Liver (tissue), 9 donors: ENCODE results near the gene TLX3. TPM values are rescaled to one million over a fixed set of nuclear protein-coding genes. Genes with fewer than 3 reads are reported as not detected.

Experiments
- DNase-seq: peaks from one replicate; pipeline ENCODE4 v3.0.0-alpha.2; 2017; ENCODE audit warnings: low spot score
- H3K27ac ChIP-seq, 2 donors: one replicate each; pipeline ENCODE4 v1.7.0; 2013; ENCODE audit warnings: inconsistent platforms in 2 of 2, low read length in 2 of 2, control low read depth in 1 of 2, low read depth in 1 of 2, mild to moderate bottlenecking in 1 of 2
- H3K27me3 ChIP-seq, 4 donors: one replicate each; pipeline versions ENCODE4 v1.6.1 to v1.7.0; 2013; ENCODE audit warnings: low read length in 3 of 4, inconsistent platforms in 1 of 4, mild to moderate bottlenecking in 1 of 4, moderate library complexity in 1 of 4; ENCODE audit not compliant: control insufficient read depth in 4 of 4, insufficient read depth in 4 of 4
- H3K36me3 ChIP-seq, 4 donors: one replicate each; pipeline versions ENCODE4 v1.6.1 to v1.7.0; 2013; ENCODE audit warnings: low read length in 3 of 4, mild to moderate bottlenecking in 3 of 4, low read depth in 1 of 4, moderate library complexity in 1 of 4; ENCODE audit not compliant: control insufficient read depth in 4 of 4, insufficient read depth in 3 of 4
- H3K4me1 ChIP-seq, 4 donors: one replicate each; pipeline versions ENCODE4 v1.6.1 to v1.7.0; 2013; ENCODE audit warnings: low read length in 3 of 4, mild to moderate bottlenecking in 3 of 4, moderate library complexity in 1 of 4; ENCODE audit not compliant: control insufficient read depth in 4 of 4, insufficient read depth in 4 of 4
- H3K4me3 ChIP-seq, 3 donors: one replicate each; pipeline versions ENCODE4 v1.6.1 to v1.7.0; 2013; ENCODE audit warnings: low read length in 3 of 3, control low read depth in 1 of 3, low read depth in 1 of 3, mild to moderate bottlenecking in 1 of 3
- H3K9ac ChIP-seq, 2 donors: one replicate each; pipeline ENCODE4 v1.7.0; 2013; ENCODE audit warnings: low read length in 2 of 2, mild to moderate bottlenecking in 2 of 2, moderate library complexity in 2 of 2, control low read depth in 1 of 2, low read depth in 1 of 2
- H3K9me3 ChIP-seq, 4 donors: one replicate each; pipeline versions ENCODE4 v1.6.1 to v1.7.0; 2013; ENCODE audit warnings: low read length in 3 of 4; ENCODE audit not compliant: control insufficient read depth in 4 of 4
- ATF3 ChIP-seq: IDR thresholded peaks from 2 replicates; pipeline ENCODE4 v1.6.1; 2016; ENCODE audit warnings: antibody characterized with exemption
- CTCF ChIP-seq: fragments of 150-350 bp; IDR thresholded peaks from 2 replicates; pipeline ENCODE4 v1.5.1; 2017; ENCODE audit warnings: improper control_type of control experiment, low read depth, low read length; ENCODE audit not compliant: missing input control
- FOXA1 ChIP-seq: IDR thresholded peaks from 2 replicates; pipeline ENCODE4 v1.6.1; 2016; ENCODE audit warnings: antibody characterized with exemption
- FOXA2 ChIP-seq: IDR thresholded peaks from 2 replicates; pipeline ENCODE4 v1.6.1; 2016; ENCODE audit warnings: antibody characterized with exemption
- GABPA ChIP-seq, 2 donors: IDR thresholded peaks in 1 of 2; conservative IDR thresholded peaks in 1 of 2; 2 replicates each; pipeline ENCODE4 v1.6.1; 2016; ENCODE audit warnings: antibody characterized with exemption in 2 of 2, mild to moderate bottlenecking in 1 of 2, moderate library complexity in 1 of 2
- HNF4A ChIP-seq, 2 donors: conservative IDR thresholded peaks; 2 replicates each; pipeline ENCODE4 v1.6.1; 2016; ENCODE audit warnings: antibody characterized with exemption in 2 of 2, mild to moderate bottlenecking in 2 of 2
- JUND ChIP-seq, 2 donors: IDR thresholded peaks; 2 replicates each; pipeline ENCODE4 v1.6.1; 2016; ENCODE audit warnings: antibody characterized with exemption in 2 of 2
- MAX ChIP-seq: IDR thresholded peaks from 2 replicates; pipeline ENCODE4 v1.6.1; 2016; ENCODE audit warnings: antibody characterized with exemption
- NR2F2 ChIP-seq: IDR thresholded peaks from 2 replicates; pipeline ENCODE4 v1.6.1; 2016; ENCODE audit warnings: antibody characterized with exemption
- RAD21 ChIP-seq, 2 donors: IDR thresholded peaks; 2 replicates each; pipeline ENCODE4 v1.6.1; 2016; ENCODE audit warnings: antibody characterized with exemption in 2 of 2, mild to moderate bottlenecking in 2 of 2
- REST ChIP-seq: IDR thresholded peaks from 2 replicates; pipeline ENCODE4 v1.6.1; 2016; ENCODE audit warnings: antibody characterized with exemption, mild to moderate bottlenecking
- RXRA ChIP-seq, 2 donors: IDR thresholded peaks; 2 replicates each; pipeline ENCODE4 v1.6.1; 2017 to 2018; ENCODE audit warnings: antibody characterized with exemption in 2 of 2, mild to moderate bottlenecking in 1 of 2
- SP1 ChIP-seq: IDR thresholded peaks from 2 replicates; pipeline ENCODE4 v1.6.1; 2018; ENCODE audit warnings: antibody characterized with exemption, mild to moderate bottlenecking
- TAF1 ChIP-seq: conservative IDR thresholded peaks from 2 replicates; pipeline ENCODE4 v1.6.1; 2016; ENCODE audit warnings: antibody characterized with exemption, mild to moderate bottlenecking
- YY1 ChIP-seq: IDR thresholded peaks from 2 replicates; pipeline ENCODE4 v1.6.1; 2016; ENCODE audit warnings: antibody characterized with exemption, mild to moderate bottlenecking
- ZBTB33 ChIP-seq: IDR thresholded peaks from 2 replicates; pipeline ENCODE4 v1.6.1; 2016; ENCODE audit warnings: antibody characterized with exemption
- WGBS: extraction: QIAGEN DNeasy Blood & Tissue Kit; methylation state at CpG from one replicate; pipeline ENCODE4 v1.1.7; 2013; 5-methylcytosine and 5-hydroxymethylcytosine counted together
- polyA plus RNA-seq, 2 donors: library from polyadenylated mRNA; stranded (reverse) in 1 of 2; unstranded in 1 of 2; fragments of 200-250 nt in 1 of 2; fragments of >200 nt in 1 of 2; fragmentation: Nextera tagmentation in 1 of 2; extraction: Ambion mirVana in 1 of 2; gene quantifications; one replicate each; pipeline versions ENCODE4 v1.2.1 to v1.2.3, GENCODE V29; 2013 to 2015
- total RNA-seq, 2 donors: library from RNA; depleted of rRNA; stranded (reverse); fragments of >200 nt; gene quantifications; one replicate each; pipeline ENCODE4 v1.2.3, GENCODE V29; 2014
- donor health status: healthy.
- donor health status: healthy.
- donor health status: healthy.
- donor health status: healthy.
- donor health status: healthy.

The TLX3 gene
- total and polyA plus RNA-seq, 4 donors, result not detected

- Histone ChIP-seq H3K36me3 (no peaks in the 10 kb centered on the region), H3K27ac (no peak overlapping the region), H3K27me3 (peaks cover 5 to 30% (median 16%) of the 10 kb centered on the region in 4 donors), H3K9me3 (no peaks in the 10 kb centered on the region), H3K9ac (no peak overlapping the region), H3K4me3 (peak overlapping the region in 1 of 3 donors; percentile 27), H3K4me1 (peaks cover 14 to 51% (median 22%) of the 10 kb centered on the region in 4 donors)
- TF ChIP-seq JUND (IDR thresholded peaks at IDR 0.05) (no peak), RAD21 (IDR thresholded peaks at IDR 0.05) (no peak), FOXA1 (no peak), NR2F2 (no peak)
- WGBS, result 13% methylated on average over 20 of the region's 20 CpGs
- DNase-seq, result no peak
These were observed 6.8 kb downstream of the TLX3 start for GRCh38 chr5:171315925-171316257.

- peak overlapping the region in 1 of 3 donors; percentile 27 for H3K4me3 ChIP-seq
- TF ChIP-seq FOXA1 (no peak), NR2F2 (no peak), RXRA (IDR thresholded peaks at IDR 0.05) (no peak), YY1 (no peak), FOXA2 (peak; percentile 11), ZBTB33 (no peak)
- peaks cover 5 to 24% (median 16%) of the 10 kb centered on the region in 4 donors for H3K27me3 ChIP-seq
- no peak overlapping the region for H3K9ac ChIP-seq
- 6% methylated on average over 66 of the region's 66 CpGs for WGBS
- no peak overlapping the region for H3K27ac ChIP-seq
- no peak for DNase-seq
- H3K4me1 ChIP-seq, result peaks cover 13 to 45% (median 21%) of the 10 kb centered on the region in 4 donors
- no peaks in the 10 kb centered on the region for H3K9me3 ChIP-seq
- no peaks in the 10 kb centered on the region for H3K36me3 ChIP-seq
These were observed 7.4 kb downstream of the TLX3 start for GRCh38 chr5:171316258-171317121.

GRCh38 chr5:171317230-171317629, 8.2 kb downstream of the TLX3 start:
- no peak for DNase-seq
- H3K4me1 ChIP-seq, result peaks cover 13 to 38% (median 18%) of the 10 kb centered on the region in 4 donors
- H3K27ac ChIP-seq, result no peak overlapping the region
- no peak overlapping the region for H3K9ac ChIP-seq
- H3K4me3 ChIP-seq, result no peak overlapping the region
- H3K27me3 ChIP-seq, result peaks cover 5 to 18% (median 15%) of the 10 kb centered on the region in 4 donors
- TF ChIP-seq TAF1 (no peak), HNF4A (conservative IDR thresholded peaks at IDR 0.05) (no peak), FOXA2 (no peak), JUND (IDR thresholded peaks at IDR 0.05) (no peak), FOXA1 (no peak), CTCF (no peak), REST (no peak), MAX (no peak), SP1 (no peak), RAD21 (IDR thresholded peaks at IDR 0.05) (no peak), NR2F2 (no peak), ZBTB33 (no peak), ATF3 (no peak), YY1 (no peak), GABPA (IDR thresholded peaks at IDR 0.05 in 1 of 2, conservative IDR thresholded peaks at IDR 0.05 in 1 of 2) (no peak)
- H3K9me3 ChIP-seq, result no peaks in the 10 kb centered on the region
- 10% methylated on average over 11 of the region's 11 CpGs for WGBS
- no peaks in the 10 kb centered on the region for H3K36me3 ChIP-seq
